Panc1 (cell line): ENCODE results near the gene BCO1. TPM values are rescaled to one million over a fixed set of nuclear protein-coding genes. Genes with fewer than 3 reads are reported as not detected.

Experiments used
- ATAC-seq: fragments of 200-7000 bp; cut with Tn5 transposase; 2 replicates; pipeline ENCODE4 v1.9.1; 2020; ENCODE audit warnings: mild to moderate bottlenecking, moderate library complexity
- BruUV-seq: library from RNA; stranded (reverse); fragments of 400-500 nt; replicated peaks from 2 replicates; lab custom pipeline; 2021; lab: Mats Ljungman, UMichigan
- CTCF ChIA-PET: fragments of 300-600 bp; sonication (Branson Sonifier 250); formaldehyde crosslinking; loops from one replicate; lab custom pipeline; 2022; ENCODE audit warnings: antibody characterized with exemption; lab: Charles Lee
- POLR2A ChIA-PET: fragments of 300-600 bp; sonication (Branson Sonifier 250); formaldehyde crosslinking; loops from one replicate; lab custom pipeline; 2022; ENCODE audit warnings: antibody characterized with exemption; lab: Charles Lee
- DNase-seq: peaks from one replicate; pipeline ENCODE4 v3.0.0-alpha.2; 2010; ENCODE audit warnings: low read depth, low spot score
- H3K27ac ChIP-seq: 2 replicates; pipeline ENCODE4 v1.5.1; 2011; ENCODE audit warnings: mild to moderate bottlenecking, low read length, inconsistent platforms
- H3K27me3 ChIP-seq: fragments of 200-500 bp; sonication (Bioruptor generic); 2 replicates; pipeline ENCODE4 v1.6.0; 2014; ENCODE audit warnings: low read length, inconsistent platforms; ENCODE audit not compliant: control insufficient read depth, insufficient read depth
- H3K36me3 ChIP-seq: fragments of 200-500 bp; sonication (Bioruptor generic); 2 replicates; pipeline ENCODE4 v1.5.1; 2014; ENCODE audit warnings: inconsistent platforms, mild to moderate bottlenecking, low read length, moderate library complexity; ENCODE audit not compliant: control insufficient read depth, insufficient read depth
- H3K4me1 ChIP-seq: 2 replicates; pipeline ENCODE4 v1.5.1; 2011; ENCODE audit warnings: inconsistent platforms, mild to moderate bottlenecking, low read length, moderate library complexity; ENCODE audit not compliant: control insufficient read depth, insufficient read depth
- H3K4me3 ChIP-seq, 2 experiments: 2 replicates each; pipeline ENCODE4 v1.5.1; 2011 to 2012; ENCODE audit warnings: low read depth in 2 of 2, low read length in 2 of 2, mild to moderate bottlenecking in 2 of 2, inconsistent platforms in 1 of 2, moderate library complexity in 1 of 2
- H3K9me3 ChIP-seq: fragments of 200-500 bp; sonication (Bioruptor generic); 2 replicates; pipeline ENCODE4 v1.5.1; 2014; ENCODE audit warnings: low read depth, mild to moderate bottlenecking, inconsistent platforms, low read length, moderate library complexity; ENCODE audit not compliant: control insufficient read depth, insufficient read depth
- CTCF ChIP-seq: fragments of 450-650 bp; IDR thresholded peaks from 2 replicates; pipeline ENCODE4 v1.5.1; 2017; ENCODE audit warnings: mild to moderate bottlenecking
- POLR2AphosphoS5 ChIP-seq: IDR thresholded peaks from 2 replicates; pipeline ENCODE4 v1.6.1; 2012; ENCODE audit warnings: mild to moderate bottlenecking, low read depth, low read length, moderate library complexity
- REST ChIP-seq, 2 experiments: IDR thresholded peaks; 2 replicates each; pipeline ENCODE4 v1.6.1; 2011 to 2012; ENCODE audit warnings: low read depth in 2 of 2, control low read depth in 1 of 2, low read length in 1 of 2, mild to moderate bottlenecking in 1 of 2, moderate library complexity in 1 of 2; ENCODE audit not compliant: insufficient read depth in 1 of 2
- SIN3A ChIP-seq: IDR thresholded peaks from 2 replicates; pipeline ENCODE4 v1.6.1; 2012; ENCODE audit warnings: low read depth, mild to moderate bottlenecking, low read length, moderate library complexity, borderline replicate concordance; ENCODE audit not compliant: insufficient read depth
- TCF7L2 ChIP-seq: IDR thresholded peaks from 2 replicates; pipeline ENCODE4 v1.6.1; 2011; ENCODE audit warnings: mild to moderate bottlenecking, low read depth, low read length, inconsistent platforms
- in situ Hi-C: cut with HindIII; loops from 2 replicates; pipeline ENCODE4 v1.10.0; 2016; ENCODE audit warnings: low sequenced_read_pairs, low pct_unique_long_range_greater_than_20kb
- intact Hi-C: fragments of 100-400 bp; cut with micrococcal nuclease; formaldehyde crosslinking; loops from one replicate; pipeline ENCODE4 v1.10.0; 2022; ENCODE audit not compliant: unreplicated experiment
- total RNA-seq: library from RNA; stranded (reverse); gene quantifications from one replicate; pipeline ENCODE4 v1.2.1, GENCODE V29; 2021; ENCODE audit not compliant: unreplicated experiment

The BCO1 gene
- total RNA-seq, 1 experiment from 2014 or later = not detected

DNA sequence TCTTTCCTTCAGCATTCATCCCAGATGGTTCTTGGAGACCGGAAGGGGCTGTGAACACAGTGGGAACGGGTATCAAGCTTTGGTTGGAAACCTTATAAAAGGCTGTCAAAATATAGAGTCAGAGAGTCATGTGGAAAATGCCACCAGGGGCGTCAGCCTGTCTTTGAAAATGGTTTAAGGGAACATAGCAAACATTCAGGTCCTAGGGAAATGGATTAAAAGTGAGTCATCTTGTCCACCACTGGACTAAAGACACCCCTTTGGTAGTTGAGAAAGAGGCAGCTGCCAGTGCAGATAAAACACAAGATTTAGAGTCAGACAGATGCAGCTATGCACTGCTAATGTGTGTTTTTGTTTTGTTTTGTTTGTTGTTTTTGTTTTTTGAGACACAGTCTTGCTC is 47.8 kb upstream of the BCO1 start:
- no peak for ATAC-seq
- Histone ChIP-seq H3K9me3 (no peaks in the 10 kb centered on the region), H3K27me3 (no peaks in the 10 kb centered on the region), H3K27ac (no peak overlapping the region), H3K36me3 (no peaks in the 10 kb centered on the region), H3K4me1 (no peaks in the 10 kb centered on the region), H3K4me3 (no peak overlapping the region)
- TF ChIP-seq CTCF = no peak
- no peak for TF ChIP-seq SIN3A
- no peak for TF ChIP-seq POLR2AphosphoS5
- no peak for TF ChIP-seq TCF7L2
- TF ChIP-seq REST (IDR thresholded peaks at IDR 0.05; ENCODE audit: insufficient read depth in 1 of 2, low read depth in 2 of 2, low read length in 1 of 2) = no peak
- ChIA-PET CTCF (no interaction called here), POLR2A (interaction anchor here (0.5 kb wide), 1 partner anchor 48 kb away, joined by 3 read pairs; the partner anchor contains the start of gene BCO1)
- intact Hi-C loops (no loop called here), in situ Hi-C loops (no loop called here)
- DNase-seq = no peak
- no TSS peak for BruUV-seq

DNA sequence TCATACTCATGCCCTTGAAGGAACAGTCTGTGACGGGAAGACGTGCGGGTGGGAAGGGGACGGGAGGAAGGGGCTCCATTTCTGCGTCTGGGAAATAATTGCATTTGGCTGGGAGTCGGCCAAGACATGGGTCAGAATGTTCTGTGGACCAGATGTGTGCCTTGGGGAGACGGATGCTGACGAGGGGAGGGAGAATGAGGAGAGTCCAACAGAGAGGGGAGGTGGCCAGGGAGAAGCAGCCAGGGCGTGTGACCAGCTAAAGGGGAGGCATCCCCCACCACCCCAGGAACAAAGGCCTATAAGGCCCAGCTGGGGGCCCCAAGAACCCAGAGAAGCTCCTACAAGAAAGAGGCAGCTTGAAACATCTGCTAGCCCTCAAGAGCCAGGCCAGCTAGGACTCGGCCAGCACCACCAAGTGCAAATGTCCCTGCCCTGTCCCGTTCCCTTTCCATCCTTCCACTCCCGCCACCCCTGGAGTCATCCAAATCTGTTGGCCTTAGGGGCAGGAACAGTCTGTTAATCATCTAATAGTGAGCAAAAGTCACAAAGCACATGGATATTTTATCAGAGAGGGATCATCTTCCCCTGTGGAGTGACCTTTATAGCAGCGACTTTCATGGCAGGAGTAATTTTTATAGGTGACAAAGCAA is 42.5 kb upstream of the BCO1 start:
- in situ Hi-C loops (no loop called here), intact Hi-C loops (no loop called here)
- Histone ChIP-seq H3K4me1 (no peaks in the 10 kb centered on the region), H3K36me3 (no peaks in the 10 kb centered on the region), H3K27me3 (no peaks in the 10 kb centered on the region), H3K9me3 (no peaks in the 10 kb centered on the region), H3K4me3 (no peak overlapping the region), H3K27ac (no peak overlapping the region)
- TF ChIP-seq CTCF = no peak
- TF ChIP-seq TCF7L2 = no peak
- TF ChIP-seq REST (IDR thresholded peaks at IDR 0.05; ENCODE audit: insufficient read depth in 1 of 2, low read depth in 2 of 2, low read length in 1 of 2) = no peak
- CTCF ChIA-PET = no interaction called here
- no peak for DNase-seq
- POLR2A ChIA-PET = no interaction called here
- no TSS peak for BruUV-seq
- ATAC-seq = no peak
